ENCODE results near the gene VWC2L. TPM values are rescaled to one million over a fixed set of nuclear protein-coding genes. Genes with fewer than 3 reads are reported as not detected.

VWC2L gene
- not detected in 2 replicates for total RNA-seq

GRCh38 chr2:214410918-214411554, at the start of gene VWC2L:
VWC2L (plus strand) TSS chr2:214411054; CDS start chr2:214414194, 3,140 bp downstream.
- DNase-seq (ENCODE audit: extremely low read depth, low read depth, low spot score): no peak

GRCh38 chr2:214361116-214361515, 49.7 kb upstream of the VWC2L start:
- no peak for DNase-seq (ENCODE audit: extremely low read depth, low read depth, low spot score)

- no peak for DNase-seq (ENCODE audit: extremely low read depth, low read depth, low spot score)
These were observed 45.3 kb upstream of the VWC2L start for GRCh38 chr2:214365549-214365948.

GRCh38 chr2:214367171-214367570, 43.7 kb upstream of the VWC2L start:
- no peak for DNase-seq (ENCODE audit: extremely low read depth, low read depth, low spot score)

- DNase-seq (ENCODE audit: extremely low read depth, low read depth, low spot score): no peak
These were observed 34.1 kb upstream of the VWC2L start for GRCh38 chr2:214376618-214377285.

GRCh38 chr2:214377286-214377624, 33.6 kb upstream of the VWC2L start:
- DNase-seq (ENCODE audit: extremely low read depth, low read depth, low spot score): no peak

GRCh38 chr2:214378455-214379103, 32.3 kb upstream of the VWC2L start:
- DNase-seq (ENCODE audit: extremely low read depth, low read depth, low spot score): no peak

GRCh38 chr2:214379227-214379626, 31.6 kb upstream of the VWC2L start:
- no peak for DNase-seq (ENCODE audit: extremely low read depth, low read depth, low spot score)

- no peak for DNase-seq (ENCODE audit: extremely low read depth, low read depth, low spot score)
These were observed 30.2 kb upstream of the VWC2L start for GRCh38 chr2:214380681-214381080.

- DNase-seq (ENCODE audit: extremely low read depth, low read depth, low spot score): no peak
These were observed 28.6 kb upstream of the VWC2L start for GRCh38 chr2:214382229-214382628.

GRCh38 chr2:214386720-214387119, 24.1 kb upstream of the VWC2L start:
- no peak for DNase-seq (ENCODE audit: extremely low read depth, low read depth, low spot score)

- DNase-seq (ENCODE audit: extremely low read depth, low read depth, low spot score): no peak
These were observed 21.5 kb upstream of the VWC2L start for GRCh38 chr2:214389334-214389733.

GRCh38 chr2:214393796-214394195, 17.1 kb upstream of the VWC2L start:
- no peak for DNase-seq (ENCODE audit: extremely low read depth, low read depth, low spot score)

GRCh38 chr2:214395040-214395439, 15.8 kb upstream of the VWC2L start:
- no peak for DNase-seq (ENCODE audit: extremely low read depth, low read depth, low spot score)

- DNase-seq (ENCODE audit: extremely low read depth, low read depth, low spot score): no peak
These were observed 9.3 kb upstream of the VWC2L start for GRCh38 chr2:214401580-214401979.

GRCh38 chr2:214410128-214410775, 602 bp upstream of the VWC2L start:
- no peak for DNase-seq (ENCODE audit: extremely low read depth, low read depth, low spot score)

- no peak for DNase-seq (ENCODE audit: extremely low read depth, low read depth, low spot score)
These were observed 1.8 kb downstream of the VWC2L start for GRCh38 chr2:214412679-214413078.

- DNase-seq (ENCODE audit: extremely low read depth, low read depth, low spot score): no peak
These were observed 25.6 kb downstream of the VWC2L start for GRCh38 chr2:214436470-214436869.

- DNase-seq (ENCODE audit: extremely low read depth, low read depth, low spot score): no peak
These were observed 39.5 kb downstream of the VWC2L start for GRCh38 chr2:214450118-214450894.

- DNase-seq (ENCODE audit: extremely low read depth, low read depth, low spot score): no peak
These were observed 40.8 kb downstream of the VWC2L start for GRCh38 chr2:214451516-214452275.

Data from glomerular endothelial cell (primary cell).